Measurements from ENCODE around the gene SCYL2.
"Not testable (repeated sequence)": the region's sequence is repeated elsewhere in the genome, so short reads cannot be mapped to it uniquely, and the experiment has no call there.

Gene SCYL2

GRCh38 chr12:100326208-100326607 is 59.2 kb downstream of the SCYL2 start:
- no peak overlapping the region for H3K4me3 ChIP-seq (ENCODE audit: low read depth, low read length)
- TF ChIP-seq CTCF (IDR thresholded peaks at IDR 0.05; ENCODE audit: borderline replicate concordance, insufficient read depth, low read depth, low read length), result no peak

- no peak overlapping the region for H3K4me3 ChIP-seq (ENCODE audit: low read depth, low read length)
- TF ChIP-seq CTCF (IDR thresholded peaks at IDR 0.05; ENCODE audit: borderline replicate concordance, insufficient read depth, low read depth, low read length), result no peak
Measured at GRCh38 chr12:100329800-100330199, 62.8 kb downstream of the SCYL2 start.

GRCh38 chr12:100331871-100332270 is 64.9 kb downstream of the SCYL2 start:
- H3K4me3 ChIP-seq (ENCODE audit: low read depth, low read length), result no peak overlapping the region
- no peak for TF ChIP-seq CTCF (IDR thresholded peaks at IDR 0.05; ENCODE audit: borderline replicate concordance, insufficient read depth, low read depth, low read length)

GRCh38 chr12:100332852-100333251 is 65.9 kb downstream of the SCYL2 start:
- no peak for TF ChIP-seq CTCF (IDR thresholded peaks at IDR 0.05; ENCODE audit: borderline replicate concordance, insufficient read depth, low read depth, low read length)
- H3K4me3 ChIP-seq (ENCODE audit: low read depth, low read length), result no peak overlapping the region

GRCh38 chr12:100337299-100337698 is 70.3 kb downstream of the SCYL2 start:
- no peak for TF ChIP-seq CTCF (IDR thresholded peaks at IDR 0.05; ENCODE audit: borderline replicate concordance, insufficient read depth, low read depth, low read length)
- H3K4me3 ChIP-seq (ENCODE audit: low read depth, low read length), result no peak overlapping the region

- no peak overlapping the region for H3K4me3 ChIP-seq (ENCODE audit: low read depth, low read length)
- TF ChIP-seq CTCF (IDR thresholded peaks at IDR 0.05; ENCODE audit: borderline replicate concordance, insufficient read depth, low read depth, low read length), result no peak
Measured at GRCh38 chr12:100337727-100338126, 70.8 kb downstream of the SCYL2 start.

- no peak for TF ChIP-seq CTCF (IDR thresholded peaks at IDR 0.05; ENCODE audit: borderline replicate concordance, insufficient read depth, low read depth, low read length)
Measured at GRCh38 chr12:100339071-100339470, 72.1 kb downstream of the SCYL2 start.

GRCh38 chr12:100342897-100343296 is 75.9 kb downstream of the SCYL2 start:
- not testable (repeated sequence) for H3K4me3 ChIP-seq (ENCODE audit: low read depth, low read length)

More at GRCh38 chr12:100339071-100339470, 72.1 kb downstream of the SCYL2 start:
- H3K4me3 ChIP-seq (ENCODE audit: low read depth, low read length), result no peak overlapping the region

- not testable (repeated sequence) for H3K4me3 ChIP-seq (ENCODE audit: low read depth, low read length)
Measured at GRCh38 chr12:100344351-100344750, 77.4 kb downstream of the SCYL2 start.
